ENCODE measurements around the gene CETP.

- TF ChIP-seq, protein P1, sequence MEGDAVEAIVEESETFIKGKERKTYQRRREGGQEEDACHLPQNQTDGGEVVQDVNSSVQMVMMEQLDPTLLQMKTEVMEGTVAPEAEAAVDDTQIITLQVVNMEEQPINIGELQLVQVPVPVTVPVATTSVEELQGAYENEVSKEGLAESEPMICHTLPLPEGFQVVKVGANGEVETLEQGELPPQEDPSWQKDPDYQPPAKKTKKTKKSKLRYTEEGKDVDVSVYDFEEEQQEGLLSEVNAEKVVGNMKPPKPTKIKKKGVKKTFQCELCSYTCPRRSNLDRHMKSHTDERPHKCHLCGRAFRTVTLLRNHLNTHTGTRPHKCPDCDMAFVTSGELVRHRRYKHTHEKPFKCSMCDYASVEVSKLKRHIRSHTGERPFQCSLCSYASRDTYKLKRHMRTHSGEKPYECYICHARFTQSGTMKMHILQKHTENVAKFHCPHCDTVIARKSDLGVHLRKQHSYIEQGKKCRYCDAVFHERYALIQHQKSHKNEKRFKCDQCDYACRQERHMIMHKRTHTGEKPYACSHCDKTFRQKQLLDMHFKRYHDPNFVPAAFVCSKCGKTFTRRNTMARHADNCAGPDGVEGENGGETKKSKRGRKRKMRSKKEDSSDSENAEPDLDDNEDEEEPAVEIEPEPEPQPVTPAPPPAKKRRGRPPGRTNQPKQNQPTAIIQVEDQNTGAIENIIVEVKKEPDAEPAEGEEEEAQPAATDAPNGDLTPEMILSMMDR (IDR thresholded peaks at IDR 0.05; ENCODE audit: insufficient read depth, low read depth, low read length) = peak; percentile 60
- TF ChIP-seq EZH2 (IDR thresholded peaks at IDR 0.05; ENCODE audit: insufficient read depth, low read length) = no peak
Observed at GRCh38 chr16:56964243-56965148, 2.7 kb downstream of the CETP start.

Data from astrocyte (in vitro differentiated cells and primary cell).